ENCODE results near the gene WDCP. TPM values are rescaled to one million over a fixed set of nuclear protein-coding genes. Genes with fewer than 3 reads are reported as not detected.

Gene WDCP
- total and polyA plus RNA-seq, 9 donors, result 3.8 to 16.0 (median 11.5) TPM

DNA sequence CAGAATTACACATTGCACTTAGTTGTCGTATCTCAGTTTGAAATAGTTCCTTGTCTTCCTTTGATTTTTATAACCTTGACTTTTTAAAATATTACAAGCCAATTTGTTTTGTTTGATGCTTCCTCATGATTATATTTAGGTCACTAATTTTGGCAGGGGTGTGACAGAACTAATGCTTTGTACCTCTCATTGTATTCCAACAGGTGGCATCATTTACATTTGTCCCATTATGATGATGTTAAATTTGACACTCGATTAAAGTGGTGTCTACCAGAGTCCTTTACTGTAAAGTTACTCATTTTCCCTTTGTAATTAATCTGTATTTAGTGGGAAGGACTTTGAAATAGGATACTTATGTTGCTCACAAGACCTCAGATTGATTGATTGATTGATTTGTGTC, 58.8 kb downstream of the WDCP start:
- no peaks in the 10 kb centered on the region for H3K27me3 ChIP-seq
- TF ChIP-seq EP300 (IDR thresholded peaks at IDR 0.05) (no peak), POLR2A (IDR thresholded peaks at IDR 0.05) (no peak)
- TF ChIP-seq, protein P1, sequence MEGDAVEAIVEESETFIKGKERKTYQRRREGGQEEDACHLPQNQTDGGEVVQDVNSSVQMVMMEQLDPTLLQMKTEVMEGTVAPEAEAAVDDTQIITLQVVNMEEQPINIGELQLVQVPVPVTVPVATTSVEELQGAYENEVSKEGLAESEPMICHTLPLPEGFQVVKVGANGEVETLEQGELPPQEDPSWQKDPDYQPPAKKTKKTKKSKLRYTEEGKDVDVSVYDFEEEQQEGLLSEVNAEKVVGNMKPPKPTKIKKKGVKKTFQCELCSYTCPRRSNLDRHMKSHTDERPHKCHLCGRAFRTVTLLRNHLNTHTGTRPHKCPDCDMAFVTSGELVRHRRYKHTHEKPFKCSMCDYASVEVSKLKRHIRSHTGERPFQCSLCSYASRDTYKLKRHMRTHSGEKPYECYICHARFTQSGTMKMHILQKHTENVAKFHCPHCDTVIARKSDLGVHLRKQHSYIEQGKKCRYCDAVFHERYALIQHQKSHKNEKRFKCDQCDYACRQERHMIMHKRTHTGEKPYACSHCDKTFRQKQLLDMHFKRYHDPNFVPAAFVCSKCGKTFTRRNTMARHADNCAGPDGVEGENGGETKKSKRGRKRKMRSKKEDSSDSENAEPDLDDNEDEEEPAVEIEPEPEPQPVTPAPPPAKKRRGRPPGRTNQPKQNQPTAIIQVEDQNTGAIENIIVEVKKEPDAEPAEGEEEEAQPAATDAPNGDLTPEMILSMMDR (IDR thresholded peaks at IDR 0.05), result no peak
- no peaks in the 10 kb centered on the region for H3K36me3 ChIP-seq
- no peak for DNase-seq
- no peaks in the 10 kb centered on the region for H3K9me3 ChIP-seq
- H3K4me1 ChIP-seq (ENCODE audit: insufficient read depth), result no peaks in the 10 kb centered on the region
- 57 to 69% (median 64%) methylated on average over 2 of the region's 2 CpGs for WGBS, 3 donors
- no peak overlapping the region for H3K27ac ChIP-seq
- intact Hi-C loops (cut with DNase I), result no loop called here
- H3K4me3 ChIP-seq, result no peak overlapping the region

Small RNAs within 50 kb of the gene (small RNA-seq; reads per million reads assigned to genes)
- gene RN7SL610P (not detected), gene RNU6-370P (not detected)

Other genes starting within 250 kb of the WDCP start
- 10 to 100 TPM; 15.0 to 29.6 (median 23.6) TPM for gene ATAD2B, start 120.3 kb downstream of the WDCP start, total RNA-seq
- 1 to 10 TPM; 4.5 to 6.0 TPM for gene ATAD2B, start 120.3 kb downstream of the WDCP start, polyA plus RNA-seq
- 10 to 100 TPM in 6 of 7 donors, 1 to 10 TPM in 1; 10.0 to 15.8 (median 14.0) TPM for gene UBXN2A, start 106.9 kb downstream of the WDCP start, total RNA-seq
- gene UBXN2A, start 106.9 kb downstream of the WDCP start, polyA plus RNA-seq, result 10 to 100 TPM in 1 of 2 donors, 1 to 10 TPM in 1; 6.0 to 16.3 TPM
- gene MFSD2B, start 37.3 kb downstream of the WDCP start, total RNA-seq, result under 1 TPM in 3 of 7 donors, not detected in 4; 0.07 to 0.47 (median 0.15) TPM
- under 1 TPM in 1 of 2 donors, not detected in 1; 0.02 TPM for gene MFSD2B, start 37.3 kb downstream of the WDCP start, polyA plus RNA-seq
- 10 to 100 TPM in 1 of 7 donors, 1 to 10 TPM in 6; 3.9 to 11.0 (median 5.7) TPM for gene FKBP1B, start 2.4 kb upstream of the WDCP start, total RNA-seq
- gene FKBP1B, start 2.4 kb upstream of the WDCP start, polyA plus RNA-seq, result 1 to 10 TPM; 4.7 to 8.0 TPM
- 100 to 1,000 TPM in 2 of 7 donors, 10 to 100 TPM in 5; 60.6 to 145 (median 76.8) TPM for gene SF3B6, start 28.9 kb upstream of the WDCP start, total RNA-seq
- gene SF3B6, start 28.9 kb upstream of the WDCP start, polyA plus RNA-seq, result 100 to 1,000 TPM; 115 to 120 TPM
- 10 to 100 TPM in 4 of 7 donors, 1 to 10 TPM in 3; 1.6 to 28.1 (median 10.3) TPM for gene TP53I3, start 37.4 kb upstream of the WDCP start, total RNA-seq
- gene TP53I3, start 37.4 kb upstream of the WDCP start, polyA plus RNA-seq, result 10 to 100 TPM; 10.2 to 15.1 TPM
- gene PFN4, start 75.9 kb upstream of the WDCP start, total RNA-seq, result 1 to 10 TPM in 4 of 7 donors, under 1 TPM in 3; 0.50 to 4.4 (median 1.3) TPM
- gene PFN4, start 75.9 kb upstream of the WDCP start, polyA plus RNA-seq, result 1 to 10 TPM in 1 of 2 donors, under 1 TPM in 1; 0.18 to 1.1 TPM
- 10 to 100 TPM; 24.6 to 76.8 (median 69.0) TPM for gene FAM228B, start 76.1 kb upstream of the WDCP start, total RNA-seq
- 10 to 100 TPM; 28.0 to 34.8 TPM for gene FAM228B, start 76.1 kb upstream of the WDCP start, polyA plus RNA-seq
- 1 to 10 TPM; 1.1 to 2.5 (median 1.8) TPM for gene FAM228A, start 127.7 kb upstream of the WDCP start, total RNA-seq
- gene FAM228A, start 127.7 kb upstream of the WDCP start, polyA plus RNA-seq, result 1 to 10 TPM; 1.3 to 2.0 TPM